GM18508 (cell line): Measurements from ENCODE around the gene M6PR.

Source experiments
- ATAC-seq: cut with Tn5 transposase; IDR thresholded peaks from one replicate; pipeline ENCODE4 v1.9.1; 2021; ENCODE audit warnings: moderate number of reproducible peaks; ENCODE audit not compliant: insufficient read depth, unreplicated experiment

M6PR gene

GRCh38 chr12:8949342-8950220, at the start of gene M6PR:
M6PR (minus strand) TSS chr12:8949645; CDS start chr12:8946404, 3,241 bp downstream.
- ATAC-seq: peak; percentile 78

GRCh38 chr12:8996682-8997405, 47.4 kb upstream of the M6PR start:
- peak; percentile 91 for ATAC-seq

- ATAC-seq: no peak
Measured at GRCh38 chr12:8995021-8995775, 45.8 kb upstream of the M6PR start.

DNA sequence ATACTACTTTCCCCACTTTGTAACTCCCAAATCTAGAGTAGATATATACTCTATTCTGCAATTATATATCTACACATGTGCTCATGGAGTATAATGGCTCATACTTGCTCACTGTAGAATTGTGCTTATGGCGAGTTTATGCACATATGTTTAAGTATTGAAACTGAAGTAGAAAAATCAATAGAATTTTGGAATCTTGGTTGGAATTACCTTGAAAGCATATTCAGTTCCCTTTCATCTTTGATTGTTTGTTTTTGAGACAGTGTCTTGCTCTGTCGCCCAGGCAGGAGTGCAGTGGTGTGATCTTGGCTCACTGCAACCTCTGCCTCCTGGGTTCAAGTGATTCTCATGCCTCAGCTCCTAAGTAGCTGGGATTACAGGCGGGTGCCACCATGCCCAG, 44.4 kb upstream of the M6PR start:
- no peak for ATAC-seq

DNA sequence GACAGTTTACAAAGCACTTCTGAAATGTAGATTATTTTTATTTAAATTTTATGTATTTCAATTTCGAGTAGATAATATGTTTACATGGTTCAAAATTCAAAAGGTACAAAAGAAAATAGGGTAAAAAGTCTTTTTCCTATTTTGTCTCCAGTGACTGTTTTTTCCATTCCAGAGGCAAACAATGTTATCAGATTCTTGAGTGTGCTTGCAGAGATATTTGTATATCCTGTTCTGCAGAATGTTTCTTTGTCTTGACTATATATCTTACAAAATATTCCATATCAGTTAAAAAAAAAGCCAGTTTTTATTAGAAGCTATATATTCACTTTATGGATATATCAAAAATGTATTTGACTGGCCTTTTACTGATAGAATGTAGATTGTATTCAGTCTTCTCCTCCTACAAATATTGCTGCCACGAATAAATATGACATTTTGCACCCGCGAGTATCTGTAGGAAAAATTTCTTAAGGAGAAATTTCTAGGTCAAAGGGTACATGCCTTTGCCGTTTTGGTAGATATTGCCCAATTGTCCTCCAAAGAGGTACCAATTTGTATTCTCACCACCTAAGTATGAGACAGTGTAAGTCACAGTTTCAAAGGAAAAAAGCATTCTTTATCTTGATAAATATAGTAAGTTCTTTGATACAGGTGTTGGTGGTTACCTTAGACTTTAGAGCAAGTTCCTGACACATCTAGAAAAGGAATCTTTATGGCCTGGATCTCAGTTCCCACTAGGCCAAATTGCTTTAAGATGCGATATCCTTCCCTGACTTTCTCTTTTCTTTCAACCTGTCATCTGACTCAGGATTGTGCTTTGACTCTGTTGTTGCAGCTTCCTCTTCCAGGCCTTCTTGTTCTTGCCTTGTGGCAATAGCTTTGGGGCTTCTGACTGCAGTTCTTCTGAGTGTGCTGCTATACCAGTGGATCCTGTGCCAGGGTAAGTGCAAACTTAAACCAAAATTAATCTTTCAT, 42.2 kb upstream of the M6PR start:
- no peak for ATAC-seq

GRCh38 chr12:8989413-8989812, 40.0 kb upstream of the M6PR start, which contains the start of gene KLRG1:
KLRG1 (plus strand) TSS chr12:8989546; CDS start chr12:8989636, 90 bp downstream.
- no peak for ATAC-seq

DNA sequence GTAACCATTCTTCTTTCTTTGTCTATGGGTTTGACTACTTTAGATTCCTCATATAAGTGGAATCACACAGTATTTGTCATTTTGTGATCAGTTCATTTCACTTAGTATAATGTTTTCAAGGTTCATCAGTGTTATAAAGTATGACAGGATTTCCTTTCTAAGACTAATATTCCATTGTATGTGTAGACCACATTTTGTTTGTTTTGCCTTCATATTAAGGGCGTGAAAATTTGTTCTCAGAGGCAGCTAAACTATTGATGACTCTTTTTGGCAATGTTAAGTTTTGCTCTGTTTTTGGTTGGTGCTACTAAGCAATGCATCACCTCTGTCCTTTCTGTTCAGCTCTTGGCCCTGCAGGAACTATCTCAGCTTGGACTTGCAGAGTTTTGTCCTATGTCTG, 38.2 kb upstream of the M6PR start:
- ATAC-seq: no peak

GRCh38 chr12:8987163-8987562, 37.7 kb upstream of the M6PR start:
- no peak for ATAC-seq

DNA sequence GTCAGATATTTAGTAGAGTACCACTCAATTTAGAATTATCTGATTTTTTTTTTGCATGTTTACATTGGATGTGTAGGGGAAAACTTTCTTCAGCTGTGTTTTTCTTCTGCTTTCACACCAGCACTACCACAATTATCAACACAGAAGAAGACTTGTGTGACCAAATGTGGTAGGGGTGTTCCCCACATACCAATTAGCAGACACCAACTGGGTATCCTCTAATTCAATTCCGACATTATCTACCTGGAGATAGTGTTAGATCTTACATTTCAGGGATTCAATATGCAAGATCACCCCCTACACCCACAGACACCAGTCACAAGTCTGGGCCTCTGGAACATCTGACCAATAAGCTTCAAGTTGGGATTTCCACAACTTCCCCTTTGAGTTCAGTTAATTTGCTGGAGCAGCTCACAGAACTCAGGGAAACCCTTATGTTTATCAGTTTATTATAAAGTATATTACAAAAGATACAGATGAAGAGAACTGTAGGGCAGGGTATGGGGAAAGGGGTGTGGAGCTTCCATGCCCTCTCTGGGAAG, 35.8 kb upstream of the M6PR start:
- ATAC-seq: no peak

GRCh38 chr12:8980137-8980536, 30.7 kb upstream of the M6PR start:
- no peak for ATAC-seq

DNA sequence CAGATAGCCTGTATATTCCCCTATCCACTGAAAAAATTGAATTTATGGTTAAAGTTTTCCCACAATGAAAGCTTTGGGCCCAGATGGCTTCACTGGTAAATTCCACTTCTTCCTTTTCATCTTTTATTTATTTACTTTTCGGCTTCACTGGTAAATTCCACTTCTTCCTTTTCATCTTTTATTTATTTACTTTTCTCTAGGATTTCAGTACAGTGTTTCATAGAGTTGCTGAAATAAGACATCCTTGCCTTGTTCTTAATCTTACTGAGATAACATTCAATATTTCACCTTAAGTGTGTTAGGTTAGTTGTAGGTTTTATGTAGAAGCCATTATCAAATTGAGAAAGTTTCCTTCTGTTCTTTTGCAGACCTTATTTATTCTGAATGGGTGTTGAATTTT, 21.0 kb upstream of the M6PR start:
- ATAC-seq: no peak

- no peak for ATAC-seq
Measured at GRCh38 chr12:8969861-8970411, 20.5 kb upstream of the M6PR start.

GRCh38 chr12:8968761-8969160, 19.3 kb upstream of the M6PR start:
- ATAC-seq: no peak

DNA sequence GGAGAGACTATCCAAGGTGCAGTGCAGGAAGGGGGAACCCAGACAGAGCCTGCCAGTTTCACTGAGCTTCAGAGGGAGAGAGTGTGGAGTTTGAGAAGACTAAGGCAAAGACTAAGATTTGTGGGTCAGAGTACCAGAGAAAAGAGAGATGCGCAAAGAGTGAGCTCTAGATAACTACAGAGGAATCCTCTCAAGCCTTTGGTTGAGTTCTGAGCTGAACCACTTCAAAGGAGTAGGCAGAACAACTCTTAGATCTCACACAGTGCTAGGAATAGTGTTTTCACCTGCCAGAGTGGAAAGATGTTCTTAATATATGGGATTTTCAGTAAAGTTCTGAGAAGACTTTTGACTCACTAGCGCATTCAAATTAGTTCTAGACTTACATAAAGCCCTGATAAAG, 10.7 kb upstream of the M6PR start:
- ATAC-seq: no peak

- ATAC-seq: no peak
Measured at GRCh38 chr12:8958066-8958465, 8.6 kb upstream of the M6PR start.

- ATAC-seq: no peak
Measured at GRCh38 chr12:8957561-8957960, 8.1 kb upstream of the M6PR start.

GRCh38 chr12:8956772-8957171, 7.3 kb upstream of the M6PR start:
- ATAC-seq: no peak

DNA sequence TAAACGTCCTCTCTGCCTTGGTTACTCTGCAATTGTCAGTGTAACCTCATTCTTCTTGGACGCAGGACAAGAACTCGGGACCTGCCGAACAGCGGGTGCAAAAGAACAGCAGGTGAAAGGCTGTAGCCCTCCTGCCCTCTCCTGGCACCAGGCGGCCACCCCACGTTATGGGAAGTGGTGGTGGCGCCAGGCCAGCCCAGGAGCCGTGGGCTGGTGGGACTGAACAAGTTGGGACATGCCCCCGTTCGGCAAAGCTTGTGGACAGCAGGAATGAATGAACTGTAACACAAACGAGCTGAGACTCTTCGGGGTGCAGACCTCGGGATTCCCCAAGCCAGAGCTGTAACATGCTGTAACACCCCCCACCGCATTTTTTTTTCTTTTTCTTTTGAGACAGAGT, 6.6 kb upstream of the M6PR start:
- no peak for ATAC-seq

GRCh38 chr12:8953773-8954402, 4.4 kb upstream of the M6PR start:
- ATAC-seq: no peak
